B cell (primary cell): ENCODE results near the gene TFF3. TPM values are rescaled to one million over a fixed set of nuclear protein-coding genes. Genes with fewer than 3 reads are reported as not detected.

Experiments used
- ATAC-seq: fragments of 200-7000 bp; cut with Tn5 transposase; one replicate; pipeline ENCODE4 v1.10.0; 2021; ENCODE audit warnings: low read depth, mild to moderate bottlenecking, moderate number of reproducible peaks, moderate library complexity
- CTCF ChIA-PET: fragments of 350-600 bp; sonication (Branson Sonifier 250); formaldehyde crosslinking; loops from one replicate; lab custom pipeline; 2021; ENCODE audit warnings: antibody characterized with exemption, inconsistent platforms; lab: Charles Lee
- POLR2A ChIA-PET: fragments of 350-600 bp; sonication (Branson Sonifier 250); formaldehyde crosslinking; loops from one replicate; lab custom pipeline; 2021; ENCODE audit warnings: antibody characterized with exemption; lab: Charles Lee
- DNase-seq: peaks from one replicate; pipeline ENCODE4 v3.0.0; 2013
- H2AFZ ChIP-seq: 2 replicates; pipeline ENCODE4 v1.6.1; 2012; ENCODE audit warnings: mild to moderate bottlenecking, low read depth, low read length; ENCODE audit not compliant: insufficient read depth, poor library complexity, severe bottlenecking
- H3K27ac ChIP-seq, 2 donors: 1 replicate in 1 of 2; 2 replicates in 1 of 2; pipeline ENCODE4 v1.5.1; 2012 to 2013; ENCODE audit warnings: low read length in 2 of 2, mild to moderate bottlenecking in 2 of 2, moderate library complexity in 1 of 2
- H3K27me3 ChIP-seq, 4 experiments: fragments of 200-600 bp in 1 of 4; sonication (generic) in 1 of 4; replicated peaks in 1 of 4; 1 replicate in 2 of 4; 2 replicates in 2 of 4; pipeline versions ENCODE4 v1.6.1 to v1.7.0; 2013 to 2016; ENCODE audit warnings: low read length in 3 of 4, mild to moderate bottlenecking in 2 of 4, mixed read lengths in 1 of 4, moderate library complexity in 1 of 4; ENCODE audit not compliant: insufficient read depth in 4 of 4, control insufficient read depth in 3 of 4; ENCODE audit errors: control extremely low read depth in 1 of 4
- H3K36me3 ChIP-seq, 2 experiments: replicated peaks in 1 of 2; 1 replicate in 1 of 2; 2 replicates in 1 of 2; pipeline versions ENCODE4 v1.6.1 to v1.7.1; 2013; ENCODE audit warnings: low read length in 1 of 2; ENCODE audit not compliant: insufficient read depth in 2 of 2, control insufficient read depth in 1 of 2; ENCODE audit errors: control extremely low read depth in 1 of 2, extremely low read depth in 1 of 2
- H3K4me1 ChIP-seq, 2 donors: fragments of 200-600 bp in 1 of 2; sonication (generic) in 1 of 2; 1 replicate in 1 of 2; 2 replicates in 1 of 2; pipeline versions ENCODE4 v1.5.1 to v1.6.1; 2013 to 2017; ENCODE audit warnings: low read length in 2 of 2; ENCODE audit not compliant: control insufficient read depth in 2 of 2, insufficient read depth in 2 of 2
- H3K4me2 ChIP-seq: replicated peaks from 2 replicates; pipeline ENCODE3; 2012; ENCODE audit warnings: mild to moderate bottlenecking, low read depth, low read length; ENCODE audit not compliant: poor library complexity, severe bottlenecking
- H3K4me3 ChIP-seq, 5 experiments: fragments of 200-600 bp in 1 of 5; sonication (generic) in 1 of 5; 1 replicate in 3 of 5; 2 replicates in 2 of 5; pipeline versions ENCODE4 v1.5.1 to v1.7.0; 2011 to 2016; ENCODE audit warnings: low read length in 4 of 5, mild to moderate bottlenecking in 4 of 5, low read depth in 2 of 5, control low read depth in 1 of 5, moderate library complexity in 1 of 5; ENCODE audit not compliant: insufficient read depth in 1 of 5; ENCODE audit errors: control extremely low read depth in 1 of 5, extremely low read depth in 1 of 5
- H3K79me2 ChIP-seq: fragments of 200-600 bp; sonication (generic); one replicate; pipeline ENCODE4 v1.6.0; 2016; ENCODE audit warnings: low read length; ENCODE audit not compliant: control insufficient read depth, insufficient read depth
- H3K9ac ChIP-seq: fragments of 200-600 bp; sonication (generic); 2 replicates; pipeline ENCODE4 v1.6.1; 2017; ENCODE audit warnings: mild to moderate bottlenecking, low read length, moderate library complexity
- H3K9me3 ChIP-seq, 3 donors: one replicate each; pipeline versions ENCODE4 v1.6.1 to v1.7.1; 2013; ENCODE audit warnings: low read length in 2 of 3; ENCODE audit not compliant: control insufficient read depth in 2 of 3, insufficient read depth in 1 of 3; ENCODE audit errors: control extremely low read depth in 1 of 3
- H4K20me1 ChIP-seq: 2 replicates; pipeline ENCODE4 v1.6.0; 2012; ENCODE audit warnings: mild to moderate bottlenecking, low read length; ENCODE audit not compliant: insufficient read depth, control insufficient read depth, poor library complexity, severe bottlenecking
- H3K27ac Mint-ChIP-seq: one replicate; pipeline ENCODE4 v1.8.0; 2021; ENCODE audit warnings: mixed read lengths
- H3K27me3 Mint-ChIP-seq: one replicate; pipeline ENCODE4 v1.8.0; 2021; ENCODE audit warnings: mixed read lengths
- H3K4me1 Mint-ChIP-seq: one replicate; pipeline ENCODE4 v1.8.0; 2021; ENCODE audit warnings: mixed read lengths
- H3K4me3 Mint-ChIP-seq: one replicate; pipeline ENCODE4 v1.8.0; 2021; ENCODE audit warnings: mixed read lengths
- H3K9me3 Mint-ChIP-seq: one replicate; pipeline ENCODE4 v1.8.0; 2022; ENCODE audit warnings: mixed read lengths; ENCODE audit not compliant: insufficient read depth
- EZH2 ChIP-seq: IDR thresholded peaks from 2 replicates; pipeline ENCODE4 v1.6.1; 2012; ENCODE audit warnings: borderline replicate concordance, low read depth, mild to moderate bottlenecking, moderate library complexity, low read length; ENCODE audit not compliant: insufficient read depth, poor library complexity, severe bottlenecking
- WGBS: methylation state at CpG from one replicate; pipeline ENCODE4 v1.1.5; 2013; ENCODE audit warnings: missing lambda C conversion rate; ENCODE audit not compliant: insufficient coverage; 5-methylcytosine and 5-hydroxymethylcytosine counted together
- intact Hi-C: fragments of 100-400 bp; cut with micrococcal nuclease; formaldehyde crosslinking; loops from one replicate; pipeline ENCODE4 v1.10.0; 2022
- polyA plus RNA-seq: library from polyadenylated mRNA; depleted of rRNA; stranded (reverse); fragments of >200 nt; gene quantifications from 2 replicates; pipeline ENCODE4 v1.2.3, GENCODE V29; 2012
- total RNA-seq, 2 donors: library from RNA; stranded (reverse); fragments of 120-200 nt in 1 of 2; gene quantifications; 1 replicate in 1 of 2; 2 replicates in 1 of 2; pipeline versions ENCODE4 v1.2.3 to v1.2.4, GENCODE V29; 2013 to 2022
- TF ChIP-seq, protein P1 (sequence below): fragments of 200-600 bp; IDR thresholded peaks from one replicate; pipeline ENCODE4 v1.8.0; 2022; ENCODE audit warnings: antibody characterized with exemption, mild to moderate bottlenecking

TFF3 gene
- total and polyA plus RNA-seq, 2 donors (not counting 1 experiment from before 2014, with no cell fraction given) = not detected

DNA sequence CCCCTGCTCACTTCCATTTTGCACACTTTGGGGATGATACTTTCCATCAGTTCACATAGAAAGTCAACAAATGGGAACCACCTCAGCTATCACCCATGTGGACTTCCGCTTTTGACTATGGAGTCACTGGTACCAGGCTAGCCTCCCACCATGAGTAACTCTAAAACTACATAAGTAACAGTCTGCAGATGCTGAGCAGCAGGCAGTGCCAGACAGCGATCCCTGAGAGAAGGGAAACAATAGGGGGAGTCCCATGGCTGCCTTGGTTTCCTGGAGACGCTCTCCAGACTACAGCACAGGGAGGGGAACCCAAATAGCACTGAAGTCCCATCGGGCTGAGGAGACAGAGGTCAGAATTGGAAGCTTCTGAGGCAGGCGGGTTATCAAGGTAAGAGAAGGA, 38.4 kb upstream of the TFF3 start:
- WGBS = 92% methylated on average over 4 of the region's 5 CpGs
- H3K27me3 Mint-ChIP-seq = peaks cover 34% of the 10 kb centered on the region

DNA sequence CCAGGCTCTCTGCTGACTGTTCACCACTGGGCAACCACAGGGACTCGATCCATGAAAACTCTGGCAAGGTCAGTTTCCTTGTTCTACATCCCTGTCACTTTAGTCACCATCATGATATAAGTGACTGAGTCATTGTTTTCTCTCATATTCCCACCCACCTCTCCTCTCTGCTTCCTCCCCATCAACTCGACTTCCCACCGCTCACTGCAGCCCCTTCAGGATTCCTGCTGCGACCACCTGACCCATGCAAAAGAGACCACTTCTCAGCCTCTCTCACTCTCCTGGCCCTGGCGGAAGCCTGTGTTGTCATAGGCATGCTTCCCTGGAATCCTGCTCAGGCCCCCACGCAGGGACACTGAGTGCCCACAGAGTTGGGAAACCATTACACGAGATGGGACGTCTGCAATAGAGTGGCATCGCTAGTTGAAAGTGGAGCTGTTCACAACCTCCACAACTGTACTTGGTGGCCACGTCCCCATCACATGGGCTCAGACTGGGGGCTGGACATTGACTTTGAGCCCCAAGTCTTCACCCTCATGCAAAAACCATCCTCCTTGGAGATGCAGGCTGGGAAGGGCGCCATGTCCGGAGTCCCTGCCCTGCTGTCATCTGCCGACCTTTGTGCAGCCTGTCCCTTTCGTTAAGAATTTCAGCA, 37.4 kb upstream of the TFF3 start:
- Histone ChIP-seq H3K27ac (no peak overlapping the region), H4K20me1 (no peaks in the 10 kb centered on the region), H3K9me3 (peaks cover 10 to 14% (median 12%) of the 10 kb centered on the region in 3 donors), H3K4me1 (no peaks in the 10 kb centered on the region), H3K36me3 (no peaks in the 10 kb centered on the region), H3K79me2 (no peaks in the 10 kb centered on the region), H3K4me2 (no peak overlapping the region), H2AFZ (no peak overlapping the region), H3K4me3 (no peak overlapping the region), H3K27me3 (peaks cover 0 to 19% (median 0%) of the 10 kb centered on the region in 4 experiments), H3K9ac (no peak overlapping the region)
- Mint-ChIP-seq H3K4me1 (no peaks in the 10 kb centered on the region), H3K27me3 (peaks cover 29% of the 10 kb centered on the region), H3K4me3 (no peak overlapping the region), H3K27ac (peak overlapping the region; percentile 15), H3K9me3 (peaks cover 10% of the 10 kb centered on the region)
- ChIA-PET POLR2A (no interaction called here), CTCF (no interaction called here)
- TF ChIP-seq EZH2 = no peak
- TF ChIP-seq, protein P1, sequence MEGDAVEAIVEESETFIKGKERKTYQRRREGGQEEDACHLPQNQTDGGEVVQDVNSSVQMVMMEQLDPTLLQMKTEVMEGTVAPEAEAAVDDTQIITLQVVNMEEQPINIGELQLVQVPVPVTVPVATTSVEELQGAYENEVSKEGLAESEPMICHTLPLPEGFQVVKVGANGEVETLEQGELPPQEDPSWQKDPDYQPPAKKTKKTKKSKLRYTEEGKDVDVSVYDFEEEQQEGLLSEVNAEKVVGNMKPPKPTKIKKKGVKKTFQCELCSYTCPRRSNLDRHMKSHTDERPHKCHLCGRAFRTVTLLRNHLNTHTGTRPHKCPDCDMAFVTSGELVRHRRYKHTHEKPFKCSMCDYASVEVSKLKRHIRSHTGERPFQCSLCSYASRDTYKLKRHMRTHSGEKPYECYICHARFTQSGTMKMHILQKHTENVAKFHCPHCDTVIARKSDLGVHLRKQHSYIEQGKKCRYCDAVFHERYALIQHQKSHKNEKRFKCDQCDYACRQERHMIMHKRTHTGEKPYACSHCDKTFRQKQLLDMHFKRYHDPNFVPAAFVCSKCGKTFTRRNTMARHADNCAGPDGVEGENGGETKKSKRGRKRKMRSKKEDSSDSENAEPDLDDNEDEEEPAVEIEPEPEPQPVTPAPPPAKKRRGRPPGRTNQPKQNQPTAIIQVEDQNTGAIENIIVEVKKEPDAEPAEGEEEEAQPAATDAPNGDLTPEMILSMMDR = no peak
- ATAC-seq = no peak
- DNase-seq = no peak
- intact Hi-C loops = no loop called here
- 92% methylated on average over 14 of the region's 14 CpGs for WGBS

More for the DNA sequence above, 38.4 kb upstream of the TFF3 start:
- no peak overlapping the region for H2AFZ ChIP-seq
- H3K27me3 ChIP-seq = peaks cover 0 to 16% (median 0%) of the 10 kb centered on the region in 4 experiments
- no peak for DNase-seq
- ChIA-PET POLR2A (no interaction called here), CTCF (no interaction called here)
- TF ChIP-seq, protein P1 = no peak
- TF ChIP-seq EZH2 = no peak
- no peaks in the 10 kb centered on the region for H4K20me1 ChIP-seq
- no peak overlapping the region for H3K27ac ChIP-seq
- H3K9me3 Mint-ChIP-seq = peaks cover 10% of the 10 kb centered on the region
- no peaks in the 10 kb centered on the region for H3K79me2 ChIP-seq
- no peaks in the 10 kb centered on the region for H3K4me1 Mint-ChIP-seq
- H3K4me3 Mint-ChIP-seq = no peak overlapping the region
- H3K4me2 ChIP-seq = no peak overlapping the region
- no peak overlapping the region for H3K4me3 ChIP-seq
- no peak overlapping the region for H3K9ac ChIP-seq
- H3K4me1 ChIP-seq = no peaks in the 10 kb centered on the region
- no peak for ATAC-seq
- intact Hi-C loops = no loop called here
- H3K36me3 ChIP-seq = no peaks in the 10 kb centered on the region
- no peak overlapping the region for H3K27ac Mint-ChIP-seq
- peaks cover 10 to 14% (median 12%) of the 10 kb centered on the region in 3 donors for H3K9me3 ChIP-seq
